ENCODE measurements around the gene ABTB2.

Gene ABTB2

DNA sequence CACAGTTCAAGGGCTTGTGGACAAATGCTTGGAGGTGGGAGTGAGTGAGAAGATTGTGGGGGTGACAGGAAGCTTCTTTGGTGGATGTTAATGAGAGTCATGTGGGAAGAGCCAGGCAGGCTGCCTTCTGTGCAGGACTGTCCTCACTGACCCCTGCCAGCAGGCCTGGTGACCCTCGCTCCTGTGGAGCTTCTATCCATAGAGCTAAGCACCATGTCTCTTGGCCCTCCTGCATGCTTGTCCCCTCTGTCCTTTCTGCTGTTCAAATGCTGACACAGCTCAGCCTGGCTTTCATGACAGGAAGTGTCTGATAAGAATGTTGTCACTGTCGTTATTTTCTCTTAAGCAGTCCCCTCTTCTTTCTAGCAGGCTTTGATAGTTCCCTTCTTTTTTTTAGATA is 214.8 kb downstream of the ABTB2 start:
- DNase-seq = no peak

DNA sequence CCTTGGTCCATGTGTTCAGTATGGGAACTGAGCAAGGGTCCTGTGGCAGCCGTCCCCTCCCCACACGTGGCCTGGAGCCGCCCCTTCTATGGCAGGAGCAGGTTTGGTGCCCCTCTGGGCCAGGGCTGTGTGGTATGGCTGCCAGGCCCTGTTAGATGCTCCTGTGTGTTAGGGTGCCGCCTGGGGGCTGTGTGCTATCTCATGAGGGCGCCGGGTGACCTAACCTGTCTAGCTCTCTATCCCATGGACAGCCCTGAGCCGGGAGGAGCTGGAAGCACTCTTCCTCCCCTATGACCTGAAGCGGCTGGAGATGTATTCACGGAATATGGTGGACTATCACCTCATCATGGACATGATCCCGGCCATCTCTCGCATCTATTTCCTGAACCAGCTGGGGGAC is 217.7 kb downstream of the ABTB2 start:
- no peak for DNase-seq

DNA sequence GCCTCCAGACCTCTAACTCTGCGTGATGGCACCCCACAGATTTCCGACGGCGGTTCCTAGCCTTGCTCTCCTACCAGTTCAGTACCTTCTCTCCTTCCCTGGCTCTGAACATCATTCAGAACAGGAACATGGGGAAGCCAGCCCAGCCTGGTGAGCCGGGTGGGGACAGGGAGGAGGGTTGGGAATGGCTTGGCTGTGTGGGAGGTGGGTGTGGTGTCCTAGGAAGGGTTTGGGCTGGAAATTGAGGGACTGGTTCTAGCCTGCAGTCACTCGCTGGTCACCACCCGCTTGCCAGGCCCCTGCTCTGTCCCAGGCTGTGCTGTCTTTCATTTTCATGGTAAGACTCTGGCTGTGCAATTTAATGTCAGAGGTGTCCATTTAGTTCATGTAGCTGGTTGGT is 218.5 kb downstream of the ABTB2 start:
- DNase-seq = no peak

DNA sequence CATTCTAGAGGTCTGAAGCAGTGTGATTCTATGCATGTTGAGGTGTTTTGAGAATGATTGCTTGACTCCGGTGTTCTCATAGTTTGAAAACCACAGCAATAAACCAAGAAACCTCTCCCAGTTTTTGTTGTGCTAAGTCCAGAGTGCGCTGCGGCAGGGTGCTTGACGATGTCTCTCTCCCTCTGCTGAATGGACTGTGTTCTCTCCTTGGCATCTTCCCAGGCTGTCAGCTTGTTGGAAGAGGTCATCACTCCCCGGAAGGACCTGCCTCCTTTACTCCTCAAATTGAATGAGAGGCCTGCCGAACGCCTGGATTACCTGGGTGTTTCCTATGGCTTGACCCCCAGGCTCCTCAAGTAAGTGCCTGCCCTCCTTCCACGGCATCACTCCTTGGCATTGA is 221.4 kb downstream of the ABTB2 start:
- no peak for DNase-seq

DNA sequence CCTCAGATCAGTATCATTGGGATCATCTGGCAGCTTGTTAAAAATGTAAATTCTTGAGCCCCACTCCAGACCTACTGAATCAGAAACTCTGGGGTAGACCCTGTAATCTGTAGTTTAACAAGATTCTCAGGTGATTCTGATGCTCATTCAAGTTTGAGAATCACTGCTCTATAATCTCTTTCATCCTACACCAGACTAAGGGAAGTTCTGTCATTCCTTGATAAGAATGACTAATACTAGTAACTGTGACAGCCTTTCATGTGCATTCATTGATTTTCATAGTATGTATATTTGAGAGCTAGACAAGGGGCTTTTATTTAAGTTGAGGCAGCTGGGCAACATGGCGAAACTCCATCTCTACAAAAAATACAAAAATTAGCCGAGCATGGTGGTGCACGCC is 222.4 kb downstream of the ABTB2 start:
- no peak for DNase-seq

DNA sequence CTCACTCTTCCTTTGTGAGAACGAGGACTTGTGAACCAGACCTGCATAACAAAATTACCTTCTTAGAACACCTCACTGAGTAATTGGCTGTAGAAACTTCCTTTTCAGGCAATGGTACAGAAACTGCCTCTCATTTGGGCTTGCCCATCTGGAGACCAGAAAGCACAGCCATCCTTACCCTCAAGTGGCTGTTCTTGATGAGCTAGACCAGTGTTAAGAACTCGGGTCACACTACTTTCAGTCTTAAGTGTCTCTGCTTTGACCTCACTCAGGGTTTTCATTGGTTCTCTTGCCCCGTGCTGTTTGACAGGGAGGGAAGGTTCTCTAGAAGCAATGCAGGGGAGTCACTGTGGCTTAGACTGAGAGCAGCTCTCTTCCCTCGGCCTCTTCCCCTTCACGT is 223.0 kb downstream of the ABTB2 start:
- peak; percentile 81 for DNase-seq

DNA sequence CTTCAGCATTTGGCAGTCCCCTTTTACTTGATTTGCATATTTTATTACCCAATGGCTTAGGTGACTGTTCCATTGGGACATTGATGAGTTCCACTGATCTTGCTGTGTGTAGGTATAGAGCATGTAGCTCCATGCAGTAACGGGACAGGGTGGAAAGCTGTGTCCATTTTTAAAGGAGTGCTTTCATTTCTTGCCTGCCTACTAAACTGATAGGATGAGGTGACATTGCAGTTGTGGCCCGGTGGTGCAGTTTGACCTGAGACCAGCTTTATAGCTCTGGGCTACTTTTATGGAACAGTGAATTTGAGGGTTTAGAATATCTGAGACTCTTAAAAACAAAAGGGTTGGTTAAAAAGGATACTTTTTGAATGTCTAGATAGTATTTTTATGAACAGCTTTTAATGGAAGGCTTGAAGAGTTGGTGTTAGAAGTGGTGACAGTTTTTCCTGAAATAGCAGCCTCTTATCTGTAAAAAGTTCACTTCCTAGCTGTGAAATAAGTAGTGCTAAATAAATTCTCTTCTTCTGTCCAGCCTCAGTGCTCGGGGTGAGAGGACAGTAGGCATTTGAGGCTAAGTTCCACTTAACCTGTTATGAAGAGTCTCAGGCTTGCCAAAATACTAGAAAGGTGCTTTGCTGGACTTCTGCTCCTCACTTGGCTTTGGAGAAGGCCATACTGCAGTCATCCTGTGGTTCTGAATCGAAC is 225.4 kb downstream of the ABTB2 start:
- no peak for DNase-seq

DNA sequence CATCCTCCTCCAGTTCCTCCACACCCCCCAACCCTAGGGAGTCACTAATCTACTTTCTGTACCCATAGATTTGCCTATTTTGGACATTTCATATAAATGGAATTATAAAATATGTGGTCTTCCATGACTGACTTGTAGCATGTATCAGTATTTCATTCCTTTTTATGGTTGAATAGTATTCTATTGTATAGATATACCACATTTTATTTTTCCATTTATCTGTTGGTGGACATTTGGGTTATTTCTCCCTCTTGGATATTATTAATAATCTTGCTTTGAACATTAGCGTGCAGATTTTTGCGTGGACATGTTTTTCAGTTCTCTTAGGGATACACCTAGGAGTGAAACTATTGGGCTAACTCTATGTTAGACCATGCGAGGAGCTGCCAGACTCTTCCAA is 229.0 kb downstream of the ABTB2 start:
- no peak for DNase-seq

DNA sequence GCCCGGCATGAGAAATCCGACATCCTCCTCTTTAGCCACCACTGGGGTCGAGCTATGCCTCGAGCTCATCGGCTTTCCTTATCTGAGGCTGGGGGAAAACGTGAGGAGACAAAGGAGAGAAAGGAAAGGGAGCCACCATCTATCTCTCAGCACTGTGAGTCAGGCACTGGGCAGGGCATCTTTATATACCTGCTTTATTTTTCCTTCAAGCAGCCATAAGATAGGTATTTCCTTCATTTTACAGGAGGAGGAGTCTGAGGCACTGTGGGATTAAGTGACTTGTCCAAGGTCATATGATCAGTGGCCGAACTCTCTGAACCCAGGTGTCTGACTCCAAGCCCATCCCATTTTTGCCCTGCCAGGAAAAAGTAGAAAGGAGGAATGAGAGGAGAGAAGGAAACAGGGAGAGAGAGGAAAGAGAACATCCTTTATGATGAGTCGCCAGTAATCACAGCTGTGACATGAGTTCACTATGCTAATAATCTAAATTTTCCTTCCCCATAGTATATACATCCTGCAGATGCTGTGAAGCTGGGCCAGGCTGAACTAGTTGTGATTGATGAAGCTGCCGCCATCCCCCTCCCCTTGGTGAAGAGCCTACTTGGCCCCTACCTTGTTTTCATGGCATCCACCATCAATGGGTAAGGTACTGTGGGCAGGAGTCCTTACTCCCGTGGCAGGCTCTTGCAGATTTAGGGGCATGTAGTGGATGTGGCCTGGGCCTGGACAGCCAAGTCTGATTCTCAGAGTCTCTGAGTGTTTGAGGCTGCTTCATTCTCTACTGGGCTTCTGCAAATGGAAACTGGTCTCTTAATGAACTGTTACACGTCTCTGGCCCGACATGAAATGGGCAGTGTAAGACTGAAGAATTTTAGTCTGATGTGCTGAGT is 230.6 kb downstream of the ABTB2 start:
- DNase-seq = no peak

DNA sequence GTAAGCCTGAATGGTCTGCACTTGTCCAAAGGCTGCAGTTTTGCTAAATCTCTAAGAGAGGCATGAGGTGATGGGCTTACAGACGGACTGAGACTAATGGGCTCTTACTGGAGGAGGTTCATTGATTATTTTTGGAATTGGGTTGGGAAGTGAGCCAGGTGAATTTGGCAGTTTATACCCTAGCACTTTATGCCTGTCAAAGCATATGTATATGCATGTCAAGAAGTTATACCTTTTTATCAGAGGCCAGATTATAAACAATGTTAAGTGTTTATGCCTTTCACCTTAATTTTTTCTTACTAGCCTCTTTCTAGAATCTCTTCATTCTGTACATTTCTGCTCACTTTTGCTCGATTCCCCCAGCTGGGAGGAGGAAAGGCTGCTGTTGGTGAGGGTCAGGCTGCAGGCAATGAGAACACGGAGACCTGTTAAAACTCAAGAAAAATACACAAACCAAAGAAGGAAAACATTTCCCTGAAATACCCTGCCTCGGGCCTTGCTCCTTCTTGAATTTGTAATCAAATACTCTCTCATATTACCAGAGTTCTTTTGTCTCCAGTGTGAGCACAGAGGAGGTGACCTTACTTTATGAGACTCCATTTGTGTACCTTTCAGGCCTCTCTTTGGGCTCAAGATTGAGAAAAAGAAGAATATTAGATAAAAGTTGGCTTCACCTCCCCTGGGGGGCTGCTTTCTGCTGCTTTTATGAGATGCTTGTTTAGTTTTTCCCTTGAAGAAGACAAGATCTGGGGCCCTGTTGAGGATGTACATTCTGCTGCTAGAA is 232.7 kb downstream of the ABTB2 start:
- DNase-seq = no peak

DNA sequence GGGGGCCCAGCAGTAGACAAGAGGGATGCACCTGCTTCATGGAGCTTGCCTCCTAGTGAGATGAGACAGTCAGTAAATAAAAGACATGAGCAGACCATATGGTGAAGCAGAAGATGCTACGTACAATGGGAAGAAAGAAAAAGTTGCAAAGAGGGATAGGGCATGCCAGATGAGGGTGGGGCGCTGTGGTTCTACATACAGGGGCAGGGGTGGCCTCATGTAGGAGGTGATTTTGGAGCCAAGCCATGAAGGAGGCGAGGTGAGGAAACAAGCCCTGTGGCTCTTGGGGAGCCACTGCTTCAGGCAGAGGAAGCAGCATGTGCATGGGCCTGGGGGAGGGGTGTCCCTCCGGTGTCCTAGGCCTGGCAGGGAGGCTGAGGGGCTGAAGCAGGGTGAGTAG is 237.2 kb downstream of the ABTB2 start:
- no peak for DNase-seq

DNA sequence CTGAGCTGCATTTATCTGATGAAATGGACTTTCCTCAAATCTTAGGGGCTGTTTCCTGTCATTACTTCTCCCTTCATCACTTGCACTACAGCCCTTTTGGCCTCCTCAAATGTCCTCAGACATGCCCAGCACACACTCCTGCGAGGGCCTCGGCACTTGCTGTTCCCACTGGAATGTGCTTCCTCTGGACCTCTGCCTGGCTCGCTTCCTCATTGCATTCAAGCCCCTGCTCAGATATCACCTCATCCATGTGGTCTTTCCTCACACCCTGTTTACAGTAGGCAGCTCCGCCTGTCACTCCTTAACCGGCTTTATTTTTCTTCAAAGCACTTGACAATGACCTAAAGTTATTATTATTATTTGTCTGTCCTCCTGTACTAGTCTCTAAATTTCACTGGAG is 243.3 kb downstream of the ABTB2 start:
- DNase-seq = no peak

DNA sequence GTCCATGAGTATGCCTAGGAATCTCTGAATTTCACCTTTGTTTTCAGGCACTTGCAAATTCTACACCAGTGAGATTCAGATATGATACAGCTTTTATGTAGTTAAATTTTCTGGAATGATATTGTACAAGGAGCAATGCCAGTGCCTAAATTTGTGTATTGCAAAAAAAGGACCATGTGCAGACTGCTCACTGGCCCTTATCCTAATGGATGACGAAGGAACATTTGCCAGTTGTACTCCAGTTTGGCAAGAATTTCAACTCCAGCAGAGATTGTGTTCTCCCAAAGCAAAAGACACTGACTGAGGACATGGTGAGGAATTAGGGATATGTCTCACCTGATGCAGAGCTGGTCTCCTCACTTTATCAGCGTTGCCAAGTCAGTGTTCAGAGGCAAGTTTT is 243.8 kb downstream of the ABTB2 start:
- no peak for DNase-seq

DNA sequence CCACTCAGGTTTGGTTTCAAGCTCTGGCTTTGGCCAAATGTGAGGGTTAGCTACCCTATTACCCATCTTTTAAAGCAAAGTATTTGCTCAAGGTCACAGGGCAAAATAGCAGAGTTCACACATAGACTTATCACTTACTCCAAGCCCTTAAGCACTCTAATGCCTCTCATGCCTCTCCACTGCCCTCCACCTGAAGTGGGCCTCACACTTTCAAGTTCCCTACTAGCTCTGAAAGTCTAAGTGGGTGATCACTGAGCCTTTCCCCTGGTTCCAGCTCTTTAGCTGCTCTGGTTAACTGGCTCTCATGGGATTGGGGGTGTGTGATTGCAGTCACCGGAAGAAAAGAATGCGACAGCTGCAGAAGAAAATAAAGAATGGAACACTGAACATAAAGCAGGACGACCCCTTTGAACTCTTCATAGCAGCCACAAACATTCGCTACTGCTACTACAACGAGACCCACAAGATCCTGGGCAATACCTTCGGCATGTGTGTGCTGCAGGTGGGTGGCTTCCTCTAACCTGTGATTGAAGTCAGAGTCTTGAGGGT is 246.0 kb downstream of the ABTB2 start:
- no peak for DNase-seq

DNA sequence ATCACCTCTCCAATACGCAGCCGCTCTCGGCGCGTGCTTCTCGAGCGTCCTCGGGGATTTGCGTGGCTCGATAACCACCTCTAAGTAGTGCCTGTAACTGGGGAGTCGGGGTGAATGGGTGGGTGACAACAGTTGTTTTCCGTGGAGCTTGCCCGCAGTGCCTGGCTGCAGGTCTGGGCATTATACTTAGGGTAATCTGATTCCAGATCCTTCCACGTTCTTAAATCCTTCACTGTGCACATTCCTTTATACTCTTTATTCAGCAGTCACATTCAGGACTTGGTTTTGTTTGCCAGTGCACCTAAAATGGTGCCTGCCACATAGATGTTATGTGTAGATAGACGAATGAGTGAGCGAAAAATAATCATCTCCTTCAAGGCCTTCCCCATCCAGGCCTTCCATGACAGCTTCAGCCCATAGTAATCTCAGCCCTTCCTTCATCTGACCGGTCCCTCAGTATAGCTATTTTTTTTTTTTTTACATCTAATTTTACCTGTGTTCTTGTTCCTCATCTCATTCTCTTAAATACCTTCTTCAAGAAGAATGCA is 251.8 kb downstream of the ABTB2 start:
- DNase-seq = no peak

DNA sequence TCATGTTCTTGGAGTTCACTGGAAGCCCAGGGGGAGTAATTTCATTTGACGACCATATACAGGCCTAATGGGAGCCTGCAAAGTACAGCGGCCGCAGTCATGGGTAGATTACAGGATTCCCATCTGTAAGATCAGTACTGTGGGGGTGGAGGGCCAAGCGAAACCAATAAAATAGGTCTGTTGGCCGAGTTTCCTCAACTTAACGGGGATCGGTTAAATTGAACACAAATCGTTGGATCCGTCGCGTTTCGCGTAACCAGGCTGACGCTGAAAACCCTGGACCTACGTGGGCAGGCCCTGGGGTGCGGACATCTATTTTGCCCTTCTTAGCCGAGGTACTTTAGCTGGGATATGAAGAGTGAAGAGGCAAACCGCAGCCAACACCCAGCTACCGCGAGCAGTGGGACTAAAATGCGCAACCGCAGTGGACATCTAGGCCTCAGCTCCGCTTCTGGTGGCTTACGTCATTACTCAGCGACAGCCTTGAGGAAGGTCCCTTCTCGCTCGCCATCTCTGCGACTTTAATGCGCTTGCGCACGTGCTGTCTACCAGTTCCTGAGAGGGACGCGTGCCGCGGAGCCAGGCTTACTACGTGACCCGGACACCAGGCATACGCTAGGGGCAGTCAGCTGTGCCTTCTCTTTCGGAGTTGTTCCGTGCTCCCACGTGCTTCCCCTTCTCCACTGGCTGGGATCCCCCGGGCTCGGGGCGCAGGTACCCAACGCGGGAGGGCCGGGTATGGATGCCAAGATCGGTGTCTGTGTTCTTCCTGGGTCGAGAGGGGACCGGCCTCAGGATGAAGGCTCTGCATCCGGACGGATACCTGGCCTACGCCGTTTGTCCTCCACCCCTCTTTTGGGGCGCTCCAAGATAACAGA is 252.5 kb downstream of the ABTB2 start, which contains the start of gene NAT10:
NAT10 (plus strand) TSS at position 551 of the 878 bp plus-strand sequence. CDS start 2,597 bp downstream, outside the sequence.
- DNase-seq = peak; percentile 98

DNA sequence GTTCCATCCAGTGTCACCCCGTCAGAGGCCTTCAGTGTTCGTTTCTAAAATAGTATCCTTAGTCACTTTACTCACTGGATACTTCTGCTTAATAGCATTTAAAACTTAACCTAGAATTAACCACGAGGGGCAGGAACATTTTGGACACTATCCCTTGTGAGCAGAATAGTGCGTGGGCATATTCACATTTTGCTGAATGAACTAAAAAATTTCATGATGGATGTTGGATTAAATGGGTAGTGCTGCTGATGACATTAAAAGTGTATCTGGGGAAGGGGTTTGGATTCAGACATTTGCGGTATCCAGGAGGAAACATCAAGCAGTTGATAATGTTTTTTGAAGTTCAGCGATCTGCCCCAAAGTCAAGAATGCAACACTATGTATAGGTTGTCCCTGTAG is 253.1 kb downstream of the ABTB2 start:
- DNase-seq = no peak

Data from DMS79 treated with DMSO at 0.1 percent for 48 hours (cell line).